ENCODE measurements around the gene TMEM203.

DNA sequence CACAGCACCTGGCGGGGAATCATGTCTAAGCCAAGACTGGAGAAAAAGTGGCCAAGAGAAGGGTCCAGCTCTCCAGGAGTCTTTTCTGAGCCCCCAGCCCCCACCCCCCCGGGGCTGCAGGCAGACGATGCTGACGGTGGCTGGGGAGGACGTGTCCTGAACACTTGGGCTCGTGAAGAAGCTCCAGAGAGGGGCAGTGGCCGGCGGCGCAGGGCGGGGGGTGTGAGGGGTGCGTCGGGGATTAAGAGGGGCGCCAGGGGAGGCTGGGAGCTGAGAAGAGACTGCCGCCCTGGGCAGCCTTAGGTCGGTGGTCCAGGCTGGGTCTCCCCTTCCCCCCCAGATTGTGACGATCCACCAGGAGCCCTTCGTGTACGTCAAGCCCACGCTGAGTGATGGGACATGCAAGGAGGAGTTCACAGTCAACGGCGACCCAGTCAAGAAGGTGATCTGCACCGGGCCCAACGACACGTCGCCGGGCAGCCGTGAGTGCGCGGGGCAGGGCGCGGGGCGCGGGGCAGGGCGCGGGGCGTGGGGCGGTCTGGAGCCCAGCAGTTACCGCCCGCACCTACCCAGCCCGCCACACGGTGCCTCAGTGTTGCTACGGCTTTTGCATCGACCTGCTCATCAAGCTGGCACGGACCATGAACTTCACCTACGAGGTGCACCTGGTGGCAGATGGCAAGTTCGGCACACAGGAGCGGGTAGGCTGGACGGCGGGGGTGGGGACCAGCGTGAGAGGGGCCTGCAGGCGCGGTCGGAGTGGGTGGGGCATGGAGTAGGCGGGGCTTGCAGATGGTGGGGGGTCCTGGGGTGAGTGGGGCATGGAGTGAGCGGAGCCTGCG lies 44.5 kb downstream of the TMEM203 start:
- TF ChIP-seq, protein P1, sequence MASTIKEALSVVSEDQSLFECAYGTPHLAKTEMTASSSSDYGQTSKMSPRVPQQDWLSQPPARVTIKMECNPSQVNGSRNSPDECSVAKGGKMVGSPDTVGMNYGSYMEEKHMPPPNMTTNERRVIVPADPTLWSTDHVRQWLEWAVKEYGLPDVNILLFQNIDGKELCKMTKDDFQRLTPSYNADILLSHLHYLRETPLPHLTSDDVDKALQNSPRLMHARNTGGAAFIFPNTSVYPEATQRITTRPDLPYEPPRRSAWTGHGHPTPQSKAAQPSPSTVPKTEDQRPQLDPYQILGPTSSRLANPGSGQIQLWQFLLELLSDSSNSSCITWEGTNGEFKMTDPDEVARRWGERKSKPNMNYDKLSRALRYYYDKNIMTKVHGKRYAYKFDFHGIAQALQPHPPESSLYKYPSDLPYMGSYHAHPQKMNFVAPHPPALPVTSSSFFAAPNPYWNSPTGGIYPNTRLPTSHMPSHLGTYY (CRISPR knock-in tag; IDR thresholded peaks at IDR 0.05) = no peak
- TF ChIP-seq, protein P2, sequence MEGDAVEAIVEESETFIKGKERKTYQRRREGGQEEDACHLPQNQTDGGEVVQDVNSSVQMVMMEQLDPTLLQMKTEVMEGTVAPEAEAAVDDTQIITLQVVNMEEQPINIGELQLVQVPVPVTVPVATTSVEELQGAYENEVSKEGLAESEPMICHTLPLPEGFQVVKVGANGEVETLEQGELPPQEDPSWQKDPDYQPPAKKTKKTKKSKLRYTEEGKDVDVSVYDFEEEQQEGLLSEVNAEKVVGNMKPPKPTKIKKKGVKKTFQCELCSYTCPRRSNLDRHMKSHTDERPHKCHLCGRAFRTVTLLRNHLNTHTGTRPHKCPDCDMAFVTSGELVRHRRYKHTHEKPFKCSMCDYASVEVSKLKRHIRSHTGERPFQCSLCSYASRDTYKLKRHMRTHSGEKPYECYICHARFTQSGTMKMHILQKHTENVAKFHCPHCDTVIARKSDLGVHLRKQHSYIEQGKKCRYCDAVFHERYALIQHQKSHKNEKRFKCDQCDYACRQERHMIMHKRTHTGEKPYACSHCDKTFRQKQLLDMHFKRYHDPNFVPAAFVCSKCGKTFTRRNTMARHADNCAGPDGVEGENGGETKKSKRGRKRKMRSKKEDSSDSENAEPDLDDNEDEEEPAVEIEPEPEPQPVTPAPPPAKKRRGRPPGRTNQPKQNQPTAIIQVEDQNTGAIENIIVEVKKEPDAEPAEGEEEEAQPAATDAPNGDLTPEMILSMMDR (IDR thresholded peaks at IDR 0.05) = no peak
- TF ChIP-seq, protein P3, sequence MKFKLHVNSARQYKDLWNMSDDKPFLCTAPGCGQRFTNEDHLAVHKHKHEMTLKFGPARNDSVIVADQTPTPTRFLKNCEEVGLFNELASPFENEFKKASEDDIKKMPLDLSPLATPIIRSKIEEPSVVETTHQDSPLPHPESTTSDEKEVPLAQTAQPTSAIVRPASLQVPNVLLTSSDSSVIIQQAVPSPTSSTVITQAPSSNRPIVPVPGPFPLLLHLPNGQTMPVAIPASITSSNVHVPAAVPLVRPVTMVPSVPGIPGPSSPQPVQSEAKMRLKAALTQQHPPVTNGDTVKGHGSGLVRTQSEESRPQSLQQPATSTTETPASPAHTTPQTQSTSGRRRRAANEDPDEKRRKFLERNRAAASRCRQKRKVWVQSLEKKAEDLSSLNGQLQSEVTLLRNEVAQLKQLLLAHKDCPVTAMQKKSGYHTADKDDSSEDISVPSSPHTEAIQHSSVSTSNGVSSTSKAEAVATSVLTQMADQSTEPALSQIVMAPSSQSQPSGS (CRISPR knock-in tag; IDR thresholded peaks at IDR 0.05; ENCODE audit: borderline replicate concordance, low read depth) = no peak
- TF ChIP-seq CREB1 (CRISPR knock-in tag; IDR thresholded peaks at IDR 0.05) = no peak
- TF ChIP-seq, protein P4, sequence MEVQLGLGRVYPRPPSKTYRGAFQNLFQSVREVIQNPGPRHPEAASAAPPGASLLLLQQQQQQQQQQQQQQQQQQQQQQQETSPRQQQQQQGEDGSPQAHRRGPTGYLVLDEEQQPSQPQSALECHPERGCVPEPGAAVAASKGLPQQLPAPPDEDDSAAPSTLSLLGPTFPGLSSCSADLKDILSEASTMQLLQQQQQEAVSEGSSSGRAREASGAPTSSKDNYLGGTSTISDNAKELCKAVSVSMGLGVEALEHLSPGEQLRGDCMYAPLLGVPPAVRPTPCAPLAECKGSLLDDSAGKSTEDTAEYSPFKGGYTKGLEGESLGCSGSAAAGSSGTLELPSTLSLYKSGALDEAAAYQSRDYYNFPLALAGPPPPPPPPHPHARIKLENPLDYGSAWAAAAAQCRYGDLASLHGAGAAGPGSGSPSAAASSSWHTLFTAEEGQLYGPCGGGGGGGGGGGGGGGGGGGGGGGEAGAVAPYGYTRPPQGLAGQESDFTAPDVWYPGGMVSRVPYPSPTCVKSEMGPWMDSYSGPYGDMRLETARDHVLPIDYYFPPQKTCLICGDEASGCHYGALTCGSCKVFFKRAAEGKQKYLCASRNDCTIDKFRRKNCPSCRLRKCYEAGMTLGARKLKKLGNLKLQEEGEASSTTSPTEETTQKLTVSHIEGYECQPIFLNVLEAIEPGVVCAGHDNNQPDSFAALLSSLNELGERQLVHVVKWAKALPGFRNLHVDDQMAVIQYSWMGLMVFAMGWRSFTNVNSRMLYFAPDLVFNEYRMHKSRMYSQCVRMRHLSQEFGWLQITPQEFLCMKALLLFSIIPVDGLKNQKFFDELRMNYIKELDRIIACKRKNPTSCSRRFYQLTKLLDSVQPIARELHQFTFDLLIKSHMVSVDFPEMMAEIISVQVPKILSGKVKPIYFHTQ (CRISPR knock-in tag; IDR thresholded peaks at IDR 0.05) = no peak
- TF ChIP-seq, protein P5, sequence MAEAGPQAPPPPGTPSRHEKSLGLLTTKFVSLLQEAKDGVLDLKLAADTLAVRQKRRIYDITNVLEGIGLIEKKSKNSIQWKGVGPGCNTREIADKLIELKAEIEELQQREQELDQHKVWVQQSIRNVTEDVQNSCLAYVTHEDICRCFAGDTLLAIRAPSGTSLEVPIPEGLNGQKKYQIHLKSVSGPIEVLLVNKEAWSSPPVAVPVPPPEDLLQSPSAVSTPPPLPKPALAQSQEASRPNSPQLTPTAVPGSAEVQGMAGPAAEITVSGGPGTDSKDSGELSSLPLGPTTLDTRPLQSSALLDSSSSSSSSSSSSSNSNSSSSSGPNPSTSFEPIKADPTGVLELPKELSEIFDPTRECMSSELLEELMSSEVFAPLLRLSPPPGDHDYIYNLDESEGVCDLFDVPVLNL (CRISPR knock-in tag; IDR thresholded peaks at IDR 0.05; ENCODE audit: borderline replicate concordance, low read depth) = no peak
- no peak for TF ChIP-seq NFYB (CRISPR knock-in tag; conservative IDR thresholded peaks at IDR 0.05; ENCODE audit: low read depth)
- TF ChIP-seq NR3C1 (CRISPR knock-in tag; conservative IDR thresholded peaks at IDR 0.05; ENCODE audit: low read depth) = no peak
- no peak for TF ChIP-seq TEAD4 (CRISPR knock-in tag; IDR thresholded peaks at IDR 0.05)

Measured in WTC11 (cell line).